Endodermal cell (in vitro differentiated cells): ENCODE data around the gene DAB1. TPM values are rescaled to one million over a fixed set of nuclear protein-coding genes. Genes with fewer than 3 reads are reported as not detected.

Experiments
- DNase-seq: peaks from one replicate; pipeline ENCODE4 v3.0.0-alpha.2; 2017
- H3K27ac ChIP-seq: 2 replicates; pipeline ENCODE4 v1.5.1; 2013; ENCODE audit warnings: mild to moderate bottlenecking, low read depth, low read length, moderate library complexity
- H3K27me3 ChIP-seq: 2 replicates; pipeline ENCODE4 v1.6.1; 2013; ENCODE audit warnings: mild to moderate bottlenecking, low read length, moderate library complexity; ENCODE audit not compliant: insufficient read depth, control insufficient read depth, poor library complexity, severe bottlenecking
- H3K36me3 ChIP-seq: 2 replicates; pipeline ENCODE4 v1.7.0; 2013; ENCODE audit warnings: mild to moderate bottlenecking, low read length, moderate library complexity; ENCODE audit not compliant: control insufficient read depth, insufficient read depth
- H3K4me1 ChIP-seq: one replicate; pipeline ENCODE4 v1.7.0; 2013; ENCODE audit warnings: low read length; ENCODE audit not compliant: control insufficient read depth, insufficient read depth
- H3K4me3 ChIP-seq: 2 replicates; pipeline ENCODE4 v1.5.1; 2013; ENCODE audit warnings: mild to moderate bottlenecking, low read length, moderate library complexity
- H3K9ac ChIP-seq: 2 replicates; pipeline ENCODE4 v1.6.1; 2013; ENCODE audit warnings: mild to moderate bottlenecking, low read length, moderate library complexity; ENCODE audit not compliant: poor library complexity, severe bottlenecking; ENCODE audit errors: extremely low read depth
- H3K9me3 ChIP-seq: 2 replicates; pipeline ENCODE4 v1.6.1; 2013; ENCODE audit warnings: mild to moderate bottlenecking, low read length, moderate library complexity; ENCODE audit not compliant: control insufficient read depth
- H3K27ac Mint-ChIP-seq: 2 replicates; pipeline ENCODE4 v1.8.0; 2020; ENCODE audit warnings: mixed read lengths
- H3K27me3 Mint-ChIP-seq: 2 replicates; pipeline ENCODE4 v1.8.0; 2021; ENCODE audit warnings: mild to moderate bottlenecking, mixed read lengths; ENCODE audit not compliant: insufficient read depth
- H3K36me3 Mint-ChIP-seq: 2 replicates; pipeline ENCODE4 v1.8.0; 2020; ENCODE audit warnings: low read depth, mixed read lengths
- H3K4me1 Mint-ChIP-seq: 2 replicates; pipeline ENCODE4 v1.8.0; 2020; ENCODE audit warnings: mixed read lengths
- H3K4me3 Mint-ChIP-seq: 2 replicates; pipeline ENCODE4 v1.8.0; 2020; ENCODE audit warnings: mild to moderate bottlenecking, moderate library complexity, mixed read lengths
- H3K9me3 Mint-ChIP-seq: 2 replicates; pipeline ENCODE4 v1.8.0; 2020; ENCODE audit warnings: mild to moderate bottlenecking, mixed read lengths
- CTCF ChIP-seq: fragments of 200-600 bp; sonication (generic); conservative IDR thresholded peaks from 2 replicates; pipeline ENCODE4 v1.5.0; 2021; ENCODE audit warnings: antibody characterized with exemption, mild to moderate bottlenecking
- WGBS, 2 experiments: methylation state at CpG; one replicate each; pipeline versions ENCODE4 v1.1.5 to v1.1.7; 2013; ENCODE audit warnings: missing lambda C conversion rate in 2 of 2, mixed read lengths in 1 of 2; ENCODE audit not compliant: insufficient coverage in 1 of 2, insufficient read length in 1 of 2; 5-methylcytosine and 5-hydroxymethylcytosine counted together
- total RNA-seq, 2 donors: library from RNA; stranded (reverse); fragmentation: NEBNext Ultra II Directional in 1 of 2; extraction: Animal tissue kit (Norgen Biotek cat#: 25700) in 1 of 2; gene quantifications; 2 replicates in 1 of 2; 3 replicates in 1 of 2; pipeline ENCODE4 v1.2.1, GENCODE V29; 2021

DAB1 gene
- total RNA-seq, 2 donors from 2014 or later = 32.0 to 36.2 TPM

DNA sequence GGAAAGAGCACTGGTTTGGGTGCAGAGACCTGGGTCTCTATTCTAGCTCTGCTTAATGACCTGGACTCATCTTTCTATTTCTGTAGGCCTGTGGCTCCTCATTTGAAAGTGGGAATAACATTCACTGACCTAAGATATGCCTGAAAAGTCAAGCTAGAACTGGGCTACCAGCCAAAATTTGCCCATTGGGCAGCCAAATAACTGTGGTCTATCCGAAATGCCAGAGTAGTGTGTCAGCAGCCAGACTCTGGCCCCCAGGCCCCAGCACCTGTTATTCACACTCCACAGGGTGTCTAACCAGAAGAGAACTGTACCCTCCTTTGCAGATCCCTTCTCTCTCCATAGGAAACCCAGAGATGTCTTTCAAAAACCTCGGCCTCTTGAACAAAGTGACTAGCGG lies 12.6 kb downstream of the DAB1 start:
- Histone ChIP-seq H3K27me3 (no peaks in the 10 kb centered on the region), H3K4me3 (no peak overlapping the region), H3K4me1 (peaks cover 11% of the 10 kb centered on the region), H3K27ac (no peak overlapping the region), H3K9ac (no peak overlapping the region), H3K36me3 (peaks cover 7% of the 10 kb centered on the region), H3K9me3 (peaks cover 24% of the 10 kb centered on the region)
- Mint-ChIP-seq H3K4me3 (no peak overlapping the region), H3K4me1 (peaks cover 54% of the 10 kb centered on the region), H3K36me3 (peaks cover 16% of the 10 kb centered on the region), H3K27ac (no peak overlapping the region), H3K27me3 (no peaks in the 10 kb centered on the region), H3K9me3 (peaks cover 21% of the 10 kb centered on the region)
- DNase-seq = peak; percentile 72
- WGBS, 2 experiments = 72 to 84% methylated on average over 3 of the region's 3 CpGs
- no peak for TF ChIP-seq CTCF

- no peak overlapping the region for H3K4me3 ChIP-seq
- H3K36me3 Mint-ChIP-seq = peaks cover 16% of the 10 kb centered on the region
- no peaks in the 10 kb centered on the region for H3K27me3 ChIP-seq
- no peak overlapping the region for H3K9ac ChIP-seq
- H3K27ac ChIP-seq = no peak overlapping the region
- no peak for DNase-seq
- H3K36me3 ChIP-seq = peaks cover 7% of the 10 kb centered on the region
- H3K4me3 Mint-ChIP-seq = peak overlapping the region; percentile 6
- no peak for TF ChIP-seq CTCF
- peaks cover 61% of the 10 kb centered on the region for H3K4me1 Mint-ChIP-seq
- H3K27me3 Mint-ChIP-seq = no peaks in the 10 kb centered on the region
- peaks cover 24% of the 10 kb centered on the region for H3K9me3 ChIP-seq
- WGBS, 2 experiments = 77 to 85% methylated on average over 3 of the region's 4 CpGs
- H3K4me1 ChIP-seq = peaks cover 11% of the 10 kb centered on the region
- no peak overlapping the region for H3K27ac Mint-ChIP-seq
- H3K9me3 Mint-ChIP-seq = peaks cover 21% of the 10 kb centered on the region
These were observed 13.4 kb downstream of the DAB1 start for GRCh38 chr1:57410508-57410907.

DNA sequence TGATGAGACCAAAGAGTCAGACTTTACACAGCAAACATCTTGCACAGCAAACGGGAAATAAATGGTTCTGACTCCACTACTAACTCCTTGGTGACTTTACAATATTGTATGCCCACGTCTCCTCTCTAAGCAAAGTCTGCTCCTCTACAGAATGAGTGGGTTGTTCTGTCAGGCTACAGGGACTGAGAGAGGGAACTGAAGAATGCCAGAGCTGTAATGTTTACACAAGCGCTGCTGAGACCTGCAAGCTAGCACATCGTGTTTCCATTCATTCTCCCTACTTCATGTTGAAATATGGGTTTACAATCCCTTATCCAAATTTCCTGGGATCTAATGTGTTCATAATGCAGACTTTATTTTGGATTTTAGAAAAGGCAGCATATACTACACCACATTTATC lies 15.9 kb downstream of the DAB1 start:
- Histone ChIP-seq H3K9ac (no peak overlapping the region), H3K4me3 (no peak overlapping the region), H3K9me3 (peaks cover 9% of the 10 kb centered on the region), H3K4me1 (peaks cover 11% of the 10 kb centered on the region), H3K27me3 (no peaks in the 10 kb centered on the region), H3K27ac (no peak overlapping the region), H3K36me3 (peaks cover 6% of the 10 kb centered on the region)
- peaks cover 6% of the 10 kb centered on the region for H3K36me3 Mint-ChIP-seq
- no peak for DNase-seq
- peaks cover 66% of the 10 kb centered on the region for H3K4me1 Mint-ChIP-seq
- H3K4me3 Mint-ChIP-seq = no peak overlapping the region
- no peak overlapping the region for H3K27ac Mint-ChIP-seq
- no peak for TF ChIP-seq CTCF
- H3K27me3 Mint-ChIP-seq = no peaks in the 10 kb centered on the region
- WGBS, 2 experiments = 76 to 79% methylated on average over 4 of the region's 4 CpGs
- H3K9me3 Mint-ChIP-seq = peaks cover 8% of the 10 kb centered on the region
